ENCODE measurements around the gene SIK3.
"Not testable (repeated sequence)": the region's sequence is repeated elsewhere in the genome, so short reads cannot be mapped to it uniquely, and the experiment has no call there.

Gene SIK3

DNA sequence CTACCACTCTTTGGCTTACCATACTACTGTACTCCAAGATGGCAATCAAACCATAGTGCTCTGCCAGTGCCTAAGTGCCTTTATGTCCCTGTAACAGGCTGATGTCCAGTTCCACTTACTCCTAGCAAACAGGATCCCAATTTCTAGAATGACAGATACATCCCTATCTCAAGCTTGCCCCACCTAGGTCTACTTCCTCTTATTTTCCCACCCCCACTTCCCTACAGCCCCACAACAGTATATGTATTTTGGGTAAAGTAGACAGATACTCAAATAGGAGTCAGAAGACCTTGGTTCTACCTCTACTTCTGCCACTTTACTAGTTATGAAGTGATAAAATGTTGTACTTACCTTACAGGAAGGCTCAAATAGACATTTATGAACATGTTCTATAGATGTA lies 24.1 kb downstream of the SIK3 start:
- peak; percentile 23 to 27 for DNase-seq

DNA sequence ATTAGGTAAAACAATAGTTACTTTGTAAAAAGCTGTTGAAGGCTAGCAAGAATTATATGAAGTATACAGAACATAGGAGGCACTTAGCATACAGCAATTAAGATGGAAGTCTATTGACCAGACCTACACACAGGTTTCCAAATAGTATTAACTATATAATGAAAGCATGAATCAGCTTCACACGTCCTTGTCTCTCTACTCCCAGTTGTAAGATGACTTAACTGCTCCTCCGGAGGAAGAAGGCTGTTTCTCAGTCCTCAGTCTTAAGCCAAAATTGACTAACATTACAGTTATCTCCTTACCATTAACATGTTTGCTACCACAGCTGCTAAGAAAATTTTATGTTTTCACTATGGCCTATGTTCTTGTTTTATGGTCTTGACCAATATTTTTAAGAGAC lies 24.7 kb downstream of the SIK3 start:
- DNase-seq: no peak

DNA sequence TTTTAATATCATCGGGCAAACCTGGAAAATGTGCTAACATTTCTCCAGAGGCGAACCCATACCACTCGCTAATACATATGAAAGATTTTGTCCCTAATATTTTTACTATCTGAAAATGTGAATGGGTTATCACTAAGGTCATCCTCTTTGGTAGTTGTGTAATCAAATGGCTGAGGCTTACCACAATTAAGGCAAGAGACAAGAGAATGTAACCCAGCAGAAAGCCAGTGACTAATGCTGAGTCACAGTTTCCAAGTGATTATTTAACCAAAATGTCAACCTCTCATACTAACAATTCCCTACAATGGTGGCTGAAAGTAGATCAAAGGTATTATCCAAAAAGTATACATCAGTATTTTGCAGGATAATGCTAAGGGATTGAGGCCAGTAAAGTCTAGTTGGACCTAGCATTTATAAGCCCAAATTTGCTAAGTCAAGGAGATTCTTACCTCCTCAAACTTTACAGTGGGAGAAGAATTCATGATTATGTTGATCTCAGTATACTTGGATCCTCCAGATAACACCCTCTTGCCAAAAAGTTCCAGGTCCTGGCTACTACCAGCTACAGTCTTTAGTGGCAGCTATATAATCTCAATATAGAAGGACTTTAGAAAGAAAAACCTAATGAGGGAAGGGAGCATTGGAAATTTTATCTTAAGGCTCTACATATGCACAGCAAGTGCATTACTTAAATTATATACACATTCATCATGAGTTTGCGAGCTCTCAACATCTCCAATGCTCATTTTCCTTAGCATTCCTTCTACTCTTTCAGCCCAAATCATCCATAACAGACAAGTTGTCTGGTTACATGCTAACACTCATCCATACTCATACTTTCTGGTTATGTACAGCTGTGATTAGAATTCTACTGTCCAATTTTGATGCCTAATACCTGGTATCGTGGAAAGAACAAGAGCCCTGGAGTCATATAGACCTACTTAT lies 25.4 kb downstream of the SIK3 start:
- peak; percentile 92 to 95 for DNase-seq

DNA sequence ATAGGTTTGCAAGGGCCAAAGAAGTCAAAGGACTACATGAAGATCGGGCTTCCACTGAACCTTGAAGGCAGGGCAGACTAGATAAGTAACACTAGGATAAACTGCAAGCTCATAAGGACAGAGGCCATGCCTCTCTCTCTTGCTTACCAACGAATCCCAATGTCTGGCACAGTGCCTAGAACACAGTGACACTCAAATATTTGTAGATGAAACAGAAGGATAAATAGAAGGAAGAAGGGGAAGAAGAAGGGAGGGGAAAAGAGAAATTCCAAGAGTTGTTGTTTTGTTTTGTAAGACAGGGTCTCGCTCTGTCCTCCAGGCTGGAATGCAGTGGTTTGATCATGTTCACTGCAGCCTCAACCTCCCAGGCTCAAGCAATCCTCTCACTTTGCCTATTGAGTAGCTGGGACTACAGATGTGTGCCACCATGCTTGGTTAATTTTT lies 26.9 kb downstream of the SIK3 start:
- no peak for DNase-seq

DNA sequence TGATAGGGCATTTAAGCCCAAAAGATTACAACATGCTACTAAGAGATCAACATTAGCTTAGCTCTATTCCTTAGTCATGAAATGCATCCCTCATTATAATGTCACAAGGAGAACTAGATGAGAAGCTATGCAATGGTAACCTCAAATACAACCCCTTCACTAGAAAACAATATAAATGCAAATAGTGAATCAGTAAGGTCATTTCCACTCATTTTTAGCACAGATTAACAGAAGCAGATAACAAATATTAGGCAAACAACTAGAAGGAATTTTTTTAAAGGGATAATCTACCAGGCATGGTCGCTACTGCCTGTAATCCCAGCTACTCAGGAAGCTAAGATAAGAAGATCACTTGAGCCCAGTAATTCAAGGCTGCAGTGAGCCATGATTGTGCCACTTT lies 28.2 kb downstream of the SIK3 start:
- no peak for DNase-seq

DNA sequence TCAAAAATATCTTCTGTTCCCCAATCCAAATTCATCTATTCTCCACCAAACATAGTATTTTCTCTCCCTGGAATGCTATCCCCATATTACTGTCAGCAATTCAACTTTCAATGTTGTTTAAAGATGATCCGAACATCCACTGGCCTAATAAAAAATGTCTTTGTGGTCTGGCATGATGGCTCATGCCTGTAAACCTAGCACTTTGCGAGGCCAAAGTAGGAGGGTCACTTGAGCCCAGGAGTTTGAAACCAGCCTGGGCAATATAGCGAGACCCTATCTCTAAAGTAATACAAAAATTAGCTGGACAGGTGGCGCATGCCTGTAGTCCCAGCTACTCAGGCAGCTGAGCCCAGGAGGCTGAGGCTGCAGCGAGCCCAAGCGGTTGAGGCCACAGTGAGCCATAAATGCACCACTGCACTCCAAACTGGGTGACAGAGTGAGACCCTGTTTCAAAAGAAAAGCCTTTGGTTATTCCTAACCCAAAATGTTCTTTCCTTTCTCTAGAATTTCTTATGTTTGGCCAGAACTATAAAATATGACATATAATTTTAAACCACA lies 29.8 kb downstream of the SIK3 start:
- DNase-seq: no peak

DNA sequence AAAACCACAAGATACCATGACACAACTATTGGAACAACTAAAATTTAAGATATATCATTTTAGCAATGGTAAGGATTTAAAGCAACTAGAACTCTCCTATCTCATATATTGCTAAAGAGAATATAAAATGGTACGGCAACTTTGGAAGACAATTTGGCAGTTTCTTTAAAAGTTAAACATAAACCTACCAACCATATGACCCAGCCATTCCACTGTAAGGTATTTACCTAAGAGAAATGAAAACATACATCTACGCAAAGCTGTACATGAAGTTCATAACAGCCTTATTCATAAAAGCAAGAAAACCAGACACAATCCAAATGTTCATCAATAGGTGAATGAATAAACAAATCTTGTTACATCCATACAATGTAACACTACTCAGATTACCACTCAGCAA lies 31.3 kb downstream of the SIK3 start:
- no peak for DNase-seq

DNA sequence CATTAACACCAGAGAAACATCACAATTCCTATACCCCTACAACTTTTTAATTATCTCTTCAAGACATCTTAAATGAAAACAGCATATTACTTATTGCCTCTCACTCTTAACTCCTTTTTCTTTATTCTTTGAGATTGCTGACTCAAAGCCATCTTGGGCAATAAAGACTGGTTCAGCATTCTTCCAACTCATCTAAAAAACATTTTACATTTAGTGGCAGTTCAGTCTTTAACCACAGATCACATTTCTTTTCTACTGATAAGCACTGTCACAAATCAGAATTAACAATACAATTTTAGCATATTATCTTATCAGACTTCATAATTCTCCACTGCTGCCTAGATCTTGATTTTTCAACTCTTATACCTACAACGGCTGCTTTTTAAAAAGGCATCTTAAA lies 34.0 kb downstream of the SIK3 start:
- no peak for DNase-seq

DNA sequence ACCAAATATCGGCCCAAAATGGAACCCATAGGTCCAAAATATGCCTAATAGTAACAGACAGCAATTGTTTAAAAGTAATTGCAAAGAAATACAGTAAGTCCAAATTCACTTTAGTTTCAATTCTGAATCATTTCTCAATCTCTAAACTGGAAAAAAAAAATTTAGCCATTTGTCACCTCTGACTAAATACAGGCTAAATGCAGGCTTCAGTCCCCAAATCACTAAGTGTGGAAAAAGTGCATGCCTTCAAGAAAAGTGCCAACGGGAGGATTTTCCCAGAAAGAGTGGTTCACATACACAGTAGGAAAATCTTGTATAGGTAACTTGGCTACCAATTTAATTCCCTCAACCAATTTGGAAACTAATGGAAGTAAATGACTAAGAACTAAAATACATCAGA lies 35.7 kb downstream of the SIK3 start:
- DNase-seq: no peak

DNA sequence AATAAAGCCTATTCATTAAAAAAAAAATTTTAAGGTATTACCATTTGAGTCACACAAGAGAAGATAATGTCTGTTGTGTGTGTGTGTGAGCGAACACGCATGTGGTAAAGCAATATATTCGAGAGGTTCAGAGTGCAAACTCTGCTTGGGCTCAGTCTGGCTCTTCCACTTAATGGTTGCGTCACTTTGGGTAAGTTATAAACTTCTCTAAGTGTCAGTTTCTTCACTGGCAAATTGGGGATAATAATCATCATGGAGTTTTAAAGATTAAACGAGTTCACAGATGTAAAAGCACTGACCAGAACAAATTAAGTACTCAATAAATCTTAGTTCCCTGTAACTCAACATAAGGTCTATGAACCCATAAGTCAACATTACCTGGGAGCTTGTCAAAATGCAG lies 37.0 kb downstream of the SIK3 start:
- DNase-seq: no peak

DNA sequence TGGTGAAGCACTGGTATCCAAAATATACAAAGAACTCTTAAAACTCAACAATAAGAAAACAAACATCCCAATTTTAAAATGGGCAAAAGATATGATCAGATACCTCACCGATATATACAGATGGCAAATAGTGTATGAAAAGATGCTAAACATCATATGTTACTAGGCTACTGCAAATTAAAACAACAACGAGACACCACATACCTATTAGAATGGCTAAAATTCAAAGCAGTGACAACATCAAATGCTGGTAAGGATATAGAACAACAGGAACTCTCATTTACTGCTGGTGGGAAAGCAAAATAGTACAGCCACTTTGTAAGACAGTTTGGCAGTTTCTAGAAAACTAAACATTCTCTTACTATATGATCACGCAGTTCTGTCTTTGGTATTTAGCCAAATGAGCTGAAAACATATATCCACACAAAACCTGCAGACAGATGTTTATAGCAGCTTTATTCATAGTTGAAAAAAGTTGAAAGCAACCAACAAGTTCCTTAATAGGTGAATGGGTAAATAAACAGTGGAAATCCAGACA lies 38.5 kb downstream of the SIK3 start:
- DNase-seq: no peak

DNA sequence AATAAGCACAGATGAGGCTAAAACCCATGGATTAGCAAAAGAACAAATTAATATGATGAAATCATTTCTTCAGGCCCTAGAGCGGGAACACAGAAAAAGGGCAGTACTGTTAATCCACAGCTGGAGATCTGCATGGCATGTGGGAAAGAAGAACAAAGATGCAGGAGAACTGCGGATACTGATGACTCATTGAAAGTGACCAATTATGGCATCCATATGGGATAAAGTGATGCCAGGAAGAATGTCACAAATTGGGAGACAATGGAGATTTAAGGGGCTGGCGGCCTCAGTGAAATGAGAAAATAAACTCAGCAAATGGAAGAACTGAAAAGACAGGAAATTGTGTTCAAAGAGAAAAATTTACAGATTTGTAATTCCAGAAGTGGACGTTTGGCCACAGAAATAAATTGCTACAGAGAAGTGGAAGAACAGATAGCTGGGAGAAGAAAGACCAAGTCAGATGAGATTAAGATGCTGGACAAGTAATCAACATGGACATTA lies 39.4 kb downstream of the SIK3 start:
- no peak for DNase-seq

DNA sequence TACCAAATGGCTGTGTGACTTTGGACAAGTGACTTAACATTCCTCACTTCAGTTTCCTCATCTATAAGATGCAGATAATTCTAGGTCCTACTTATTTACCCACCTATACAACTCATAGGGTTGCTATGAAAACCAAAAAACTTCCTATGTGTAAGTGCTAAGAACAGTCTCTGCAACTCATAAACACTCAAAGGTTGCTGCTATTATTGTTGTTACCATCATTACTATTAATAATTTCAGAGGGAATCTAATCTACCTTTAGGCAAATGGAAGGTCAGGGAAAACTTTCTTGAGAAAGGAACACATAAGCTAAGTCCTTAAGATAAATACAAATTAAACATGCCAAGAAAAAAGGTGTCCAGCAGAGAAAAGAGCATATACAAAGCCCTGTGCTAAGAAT lies 40.5 kb downstream of the SIK3 start:
- no peak for DNase-seq

DNA sequence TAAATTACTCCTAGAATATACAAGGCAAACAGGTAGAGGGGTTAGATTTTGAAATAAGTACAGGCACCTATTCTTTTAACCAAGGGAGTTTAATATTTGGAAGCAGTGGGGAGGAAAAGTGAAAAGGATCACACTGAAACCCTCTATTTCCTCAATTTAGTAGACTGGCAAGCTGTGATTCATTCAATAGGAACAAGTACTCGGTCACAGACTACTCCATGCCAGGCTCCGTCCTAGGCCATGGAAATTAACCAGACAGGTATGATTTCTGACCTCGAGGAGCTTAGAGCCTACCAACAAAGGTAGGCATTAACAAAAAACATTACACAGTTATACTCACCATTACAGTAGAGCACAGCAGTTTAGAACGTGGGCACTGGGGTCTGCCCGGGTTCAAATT lies 40.9 kb downstream of the SIK3 start:
- DNase-seq: no peak

DNA sequence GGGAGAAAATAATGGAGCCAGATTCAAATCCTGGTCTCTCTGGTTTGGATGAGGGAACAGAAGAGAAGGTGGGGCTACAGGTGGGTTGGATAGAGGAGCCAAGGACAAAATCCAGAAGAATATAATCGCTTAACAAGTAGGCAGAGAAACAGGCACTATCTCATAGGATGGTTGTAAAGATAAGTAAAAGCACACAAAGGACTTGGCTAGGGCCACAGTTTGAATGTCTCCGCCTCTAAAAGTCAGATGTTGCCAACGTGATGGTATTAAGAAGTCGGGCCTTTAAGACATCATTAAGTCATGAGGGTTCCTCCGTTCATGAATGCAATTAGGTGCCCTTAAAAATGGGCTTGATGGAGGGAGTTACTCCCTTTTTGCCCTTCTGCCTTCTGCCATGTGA lies 42.8 kb downstream of the SIK3 start:
- DNase-seq: no peak

DNA sequence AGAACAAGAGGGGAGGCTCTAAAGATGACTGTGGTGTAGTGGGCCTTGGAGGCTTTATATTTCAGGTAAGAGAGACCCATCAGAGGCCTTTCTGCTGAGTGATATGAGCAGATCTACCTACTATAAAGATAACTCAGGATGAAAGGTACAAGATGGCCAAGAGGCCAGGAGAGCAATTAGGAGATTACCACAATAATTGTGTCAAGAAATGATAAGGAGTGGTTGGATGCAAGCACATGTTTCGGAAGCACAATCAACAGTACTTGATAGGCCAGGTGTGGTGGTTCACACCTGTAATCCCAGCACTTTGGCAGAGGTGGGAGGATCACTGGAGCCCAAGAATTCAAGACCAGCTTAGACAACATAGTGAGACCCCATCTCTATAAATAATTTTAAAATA lies 43.8 kb downstream of the SIK3 start:
- no peak for DNase-seq

DNA sequence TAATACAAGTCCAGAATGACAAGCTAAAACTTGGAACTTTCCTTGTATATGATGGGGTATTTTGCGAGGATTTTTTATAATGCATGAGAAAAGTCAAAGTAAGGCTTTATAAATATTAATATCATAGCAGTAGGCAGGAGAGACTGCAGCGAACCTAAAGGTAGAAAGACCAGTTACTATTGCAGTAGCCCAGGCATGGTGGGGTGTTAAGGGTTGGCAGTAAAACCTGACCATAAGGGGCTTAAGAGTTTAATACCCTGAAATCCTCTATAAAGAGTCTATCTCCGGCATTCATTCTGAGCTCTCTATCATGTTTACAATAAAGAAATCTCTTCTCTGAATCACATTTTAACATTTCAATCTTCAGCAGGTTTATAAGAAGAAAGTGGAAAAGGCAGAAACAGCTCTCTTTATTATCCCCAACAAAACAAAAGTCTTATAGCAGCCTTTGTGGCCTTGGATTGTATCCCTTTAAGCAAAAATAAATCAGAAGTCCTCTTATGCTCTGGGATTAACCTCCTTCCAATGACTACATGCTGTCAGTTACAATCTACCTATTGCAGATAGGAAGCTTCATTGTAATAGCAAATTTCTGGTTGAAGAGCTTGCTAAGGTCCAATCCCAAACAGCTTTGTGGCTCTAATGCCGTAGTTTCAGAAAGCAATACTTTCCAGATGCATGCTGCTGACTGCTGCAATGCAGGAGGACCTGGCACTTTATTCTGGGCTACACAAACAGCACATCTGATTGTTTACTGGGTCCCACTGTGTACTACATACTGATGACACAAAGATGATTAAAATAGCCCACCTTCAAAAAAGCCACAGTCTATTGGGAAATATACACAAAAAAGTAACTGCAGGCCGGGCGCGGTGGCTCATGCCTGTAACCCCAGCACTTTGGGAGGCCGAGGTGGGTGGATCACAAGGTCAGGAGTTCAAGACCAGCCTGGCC lies 45.8 kb downstream of the SIK3 start:
- no peak for DNase-seq

DNA sequence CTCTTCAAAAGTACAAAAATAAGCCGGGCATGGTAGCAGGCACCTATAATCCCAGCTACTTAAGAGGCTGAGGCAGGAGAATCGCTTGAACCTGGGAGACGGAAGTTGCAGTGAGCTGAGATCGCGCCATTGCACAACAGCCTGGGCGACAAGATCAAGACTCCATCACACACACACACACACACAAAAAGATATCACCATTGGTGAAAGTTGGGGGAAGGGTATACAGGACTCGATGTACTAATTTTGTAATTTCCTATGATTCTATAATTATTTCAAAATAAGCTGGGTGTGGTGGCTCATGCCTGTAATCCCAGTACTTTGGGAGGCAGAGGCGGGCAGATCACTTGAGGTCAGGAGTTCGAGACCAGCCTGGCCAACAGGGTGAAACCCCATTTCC lies 48.1 kb downstream of the SIK3 start:
- not testable (repeated sequence) for DNase-seq

DNA sequence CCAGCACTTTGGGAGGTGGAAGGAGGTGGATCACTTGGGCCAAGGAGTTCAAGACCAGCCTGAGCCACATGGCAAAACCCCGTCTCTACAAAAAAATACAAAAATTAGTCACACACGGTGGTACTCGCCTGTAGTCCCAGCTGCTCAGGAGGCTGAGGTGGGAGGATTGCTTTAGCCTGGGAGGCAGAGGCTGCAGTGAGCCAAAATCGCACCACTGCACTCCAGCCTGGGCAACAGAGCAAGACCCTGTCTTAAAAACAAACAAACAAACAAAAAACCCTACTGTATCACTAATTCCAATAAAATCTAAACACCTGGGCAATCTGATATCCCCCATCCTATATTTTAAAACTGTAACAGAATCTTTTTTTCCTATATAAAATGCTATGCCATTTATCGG lies 51.6 kb downstream of the SIK3 start:
- DNase-seq: not testable (repeated sequence)

DNA sequence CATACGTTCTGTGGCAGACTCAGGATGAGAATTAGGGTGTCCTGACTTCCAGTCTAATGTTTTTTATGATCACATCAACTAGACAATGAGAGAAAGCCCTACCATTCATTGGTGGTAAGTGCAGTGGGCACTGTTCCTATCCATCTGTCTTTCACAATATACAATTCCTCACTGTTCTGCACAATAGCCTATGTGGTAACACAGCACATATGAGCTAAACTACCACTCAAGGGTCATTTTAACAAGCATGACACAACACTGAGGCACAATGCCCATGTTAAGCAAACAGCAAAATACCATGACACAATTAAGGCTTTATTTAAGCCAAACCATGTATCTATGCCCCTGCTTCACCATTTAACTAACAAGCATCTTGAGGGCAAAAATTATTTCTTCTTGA lies 52.3 kb downstream of the SIK3 start:
- peak; percentile 47 to 58 for DNase-seq

DNA sequence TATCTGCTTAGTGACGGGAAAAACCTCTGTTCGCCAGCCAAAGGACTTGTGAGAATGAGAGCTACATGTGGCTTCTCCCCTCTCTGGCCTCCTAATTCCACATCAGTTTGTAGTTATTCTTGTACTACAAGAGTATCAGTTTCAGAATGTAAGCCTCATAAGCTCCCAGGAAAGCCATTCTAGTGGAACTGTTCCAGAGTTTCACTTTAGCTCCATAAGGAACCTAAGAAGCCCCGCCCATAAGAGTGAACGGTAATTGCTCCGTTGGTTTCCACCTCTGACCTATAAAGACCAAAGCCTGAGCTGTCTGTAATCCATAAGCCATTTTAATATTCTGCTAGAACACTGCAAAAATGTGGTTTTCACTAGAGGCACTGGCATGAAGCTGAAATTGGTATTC lies 53.0 kb downstream of the SIK3 start:
- no peak for DNase-seq

DNA sequence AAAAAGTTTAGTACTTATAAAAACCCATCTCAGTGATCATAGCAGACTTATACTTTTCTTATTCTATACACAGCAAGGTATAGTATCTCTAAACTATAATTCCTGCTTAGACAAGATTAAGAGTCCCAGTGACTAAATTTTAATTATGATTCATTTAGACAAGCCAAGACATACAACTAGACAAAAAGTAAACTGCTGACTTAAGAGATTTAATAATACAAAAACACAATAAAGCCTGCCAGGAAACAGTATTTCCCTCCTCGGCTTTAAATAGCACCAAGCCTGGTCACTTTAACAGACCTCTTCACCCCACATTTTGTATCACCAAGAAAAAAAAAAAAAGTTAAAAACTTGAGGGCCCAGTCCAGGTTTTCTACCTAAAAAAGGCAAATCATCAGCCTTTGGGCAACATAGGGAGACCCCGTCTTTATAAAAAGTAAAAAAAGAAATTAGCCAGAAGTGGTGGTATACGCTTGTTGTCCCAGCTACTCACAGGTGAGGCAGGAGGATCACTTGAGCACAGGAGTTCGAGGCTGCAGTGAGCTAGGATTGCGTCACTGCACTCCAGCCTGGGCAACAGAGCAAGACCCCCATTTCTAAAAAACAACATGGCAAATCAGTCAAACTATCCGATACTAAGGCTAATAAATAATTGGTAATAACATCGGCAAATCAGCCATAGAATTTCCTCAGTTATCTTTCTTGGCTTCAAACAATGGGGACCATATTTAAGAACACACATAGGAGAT lies 53.8 kb downstream of the SIK3 start:
- DNase-seq: no peak

All from AML-193 (cell line).